HepG2 (cell line): Measurements from ENCODE around the gene GATD1. TPM values are rescaled to one million over a fixed set of nuclear protein-coding genes. Genes with fewer than 3 reads are reported as not detected.

Experiments
- CCAR2 ChIP-seq: fragments of 200-400 bp; formaldehyde crosslinking; optimal IDR thresholded peaks from 2 replicates; pipeline ENCODE3; 2018; ENCODE audit warnings: low read depth, mild to moderate bottlenecking, low read length, moderate library complexity
- CENPX ChIP-seq: sonication (generic); formaldehyde crosslinking; IDR thresholded peaks from 2 replicates; pipeline ENCODE4 v1.9.0; 2021; ENCODE audit warnings: mild to moderate bottlenecking, missing genetic modification reagents, moderate library complexity
- GATA4 ChIP-seq: sonication (generic); IDR thresholded peaks from 2 replicates; pipeline ENCODE4 v1.6.1; 2016; ENCODE audit warnings: antibody characterized with exemption, low read depth, borderline replicate concordance
- MED13 ChIP-seq: sonication (generic); formaldehyde crosslinking; IDR thresholded peaks from 2 replicates; pipeline ENCODE4 v1.5.0; 2020; ENCODE audit warnings: missing genetic modification reagents
- PRPF4 ChIP-seq: fragments of 200-400 bp; formaldehyde crosslinking; IDR thresholded peaks from 2 replicates; pipeline ENCODE4 v1.6.1; 2016; ENCODE audit warnings: low read length, low read depth; ENCODE audit not compliant: poor library complexity, severe bottlenecking
- SSRP1 ChIP-seq: IDR thresholded peaks from 2 replicates; pipeline ENCODE4 v1.6.1; 2016; ENCODE audit warnings: control low read depth
- ZBTB1 ChIP-seq: sonication (generic); formaldehyde crosslinking; IDR thresholded peaks from 2 replicates; pipeline ENCODE4 v1.4.0; 2020; ENCODE audit warnings: missing genetic modification reagents, borderline replicate concordance
- ZNF326 ChIP-seq: sonication (generic); formaldehyde crosslinking; IDR thresholded peaks from 2 replicates; pipeline ENCODE4 v1.4.0; 2020; ENCODE audit warnings: missing genetic modification reagents, borderline replicate concordance
- ZNF382 ChIP-seq: sonication (generic); formaldehyde crosslinking; IDR thresholded peaks from 2 replicates; pipeline ENCODE4 v1.5.0; 2020; ENCODE audit warnings: missing genetic modification reagents, mild to moderate bottlenecking, borderline replicate concordance
- ZNF484 ChIP-seq: sonication (generic); formaldehyde crosslinking; IDR thresholded peaks from 2 replicates; pipeline ENCODE4 v1.5.1; 2020; ENCODE audit warnings: mild to moderate bottlenecking, low read depth, missing genetic modification reagents, borderline replicate concordance
- ZNF619 ChIP-seq: sonication (generic); formaldehyde crosslinking; IDR thresholded peaks from 2 replicates; pipeline ENCODE4 v1.4.0; 2020; ENCODE audit warnings: mild to moderate bottlenecking, missing genetic modification reagents
- ZNF652 ChIP-seq: IDR thresholded peaks from 2 replicates; pipeline ENCODE4 v1.6.1; 2016; ENCODE audit warnings: low read depth, borderline replicate concordance
- ZNF772 ChIP-seq: sonication (generic); formaldehyde crosslinking; IDR thresholded peaks from 2 replicates; pipeline ENCODE4 v1.5.0; 2020; ENCODE audit warnings: mild to moderate bottlenecking, missing genetic modification reagents
- ZNF776 ChIP-seq: sonication (generic); formaldehyde crosslinking; IDR thresholded peaks from 2 replicates; pipeline ENCODE4 v1.4.0; 2020; ENCODE audit warnings: mild to moderate bottlenecking, missing genetic modification reagents
- ZNF83 ChIP-seq: sonication (generic); formaldehyde crosslinking; IDR thresholded peaks from 2 replicates; pipeline ENCODE4 v1.4.0; 2020; ENCODE audit warnings: missing genetic modification reagents, mild to moderate bottlenecking, borderline replicate concordance
- polyA plus RNA-seq, 8 experiments: library from polyadenylated mRNA; depleted of rRNA in 3 of 8; stranded (reverse) in 7 of 8; unstranded in 1 of 8; fragments of >200 nt; fragmentation: Illumina TruSeq in 4 of 8; extraction: Trizol in 4 of 8; gene quantifications; 2 replicates each; pipeline versions ENCODE4 v1.2.1 to v1.2.3, GENCODE V29; 2011 to 2016; ENCODE audit warnings: low read depth in 4 of 8, missing spikeins in 1 of 8, mixed read lengths in 1 of 8; ENCODE audit not compliant: insufficient read depth in 1 of 8
- total RNA-seq, 5 experiments: library from RNA; depleted of rRNA; stranded (reverse); fragments of >200 nt; fragmentation: Illumina TruSeq; extraction: Trizol; gene quantifications; 2 replicates each; pipeline ENCODE4 v1.2.3, GENCODE V29; 2016; ENCODE audit warnings: low read depth in 1 of 5
- TF ChIP-seq, protein P1 (sequence below): sonication (generic); formaldehyde crosslinking; IDR thresholded peaks from 2 replicates; pipeline ENCODE4 v1.5.0; 2020; ENCODE audit warnings: mild to moderate bottlenecking, missing genetic modification reagents
- TF ChIP-seq, protein P2 (sequence below): sonication (generic); formaldehyde crosslinking; IDR thresholded peaks from 2 replicates; pipeline ENCODE4 v1.5.1; 2020; ENCODE audit warnings: mild to moderate bottlenecking, missing genetic modification reagents, moderate library complexity
- TF ChIP-seq, protein P3 (sequence below): sonication (generic); formaldehyde crosslinking; IDR thresholded peaks from 2 replicates; pipeline ENCODE4 v1.4.0; 2020; ENCODE audit warnings: mild to moderate bottlenecking, missing genetic modification reagents, borderline replicate concordance
- TF ChIP-seq, protein P4 (sequence below): sonication (generic); formaldehyde crosslinking; IDR thresholded peaks from 2 replicates; pipeline ENCODE4 v1.8.1; 2023; ENCODE audit warnings: mild to moderate bottlenecking, missing genetic modification reagents

The GATD1 gene
- total and polyA plus RNA-seq, 2 of the 13 experiments (the other 11 are each of a cell fraction or from before 2014, with no cell fraction given) = 31.3 to 60.5 TPM

DNA sequence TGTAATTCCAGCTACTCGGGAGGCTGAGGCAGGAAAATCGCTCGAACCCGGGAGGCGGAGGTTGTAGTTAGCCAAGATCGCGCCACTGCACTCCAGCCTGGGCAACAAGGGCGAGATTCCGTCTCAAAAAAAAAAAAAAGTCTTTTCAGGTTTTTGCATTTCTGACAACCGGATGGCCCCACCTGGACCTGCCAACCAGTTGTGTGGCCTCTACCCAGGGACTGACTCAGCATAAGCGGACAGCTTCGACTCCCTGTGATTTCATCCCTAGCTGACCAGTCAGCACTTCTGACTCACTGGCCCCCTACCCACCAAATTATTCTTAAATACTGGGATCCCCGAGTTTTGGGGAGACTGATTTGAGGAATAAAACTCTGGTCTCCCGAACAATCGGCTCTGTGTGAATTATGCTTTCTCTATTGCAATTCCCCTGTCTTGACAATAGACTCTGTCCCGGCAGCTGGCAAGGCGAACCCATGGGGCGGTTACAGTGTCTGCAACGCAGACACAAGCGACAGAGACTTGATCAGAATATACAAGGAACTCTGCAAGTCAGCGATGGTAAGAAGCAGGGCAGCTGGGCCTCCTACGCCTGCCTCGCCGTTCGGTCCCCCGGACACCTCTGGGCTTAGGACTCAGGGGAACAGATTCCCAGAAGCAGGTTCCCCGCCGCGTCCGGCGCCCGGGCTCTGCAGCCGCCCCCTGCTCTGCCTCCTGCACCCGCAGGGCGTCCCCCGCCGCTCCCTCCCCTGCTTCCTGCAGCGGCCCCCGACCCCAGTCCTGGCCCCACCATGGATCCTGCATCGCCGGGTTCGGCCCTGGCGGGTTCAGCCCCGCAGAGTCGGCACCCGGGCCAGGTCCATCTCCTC lies 30.8 kb downstream of the GATD1 start (continued):
- TF ChIP-seq ZNF326 (CRISPR knock-in tag) (no peak), ZNF619 (CRISPR knock-in tag) (no peak), ZNF83 (no peak), PRPF4 (no peak), ZNF484 (CRISPR knock-in tag) (peak; percentile 84; the same call in 1 of the 2 replicates), MED13 (no peak; the same call in 1 of the 2 replicates), CCAR2 (no peak), ZNF776 (no peak), ZBTB1 (CRISPR knock-in tag) (no peak), SSRP1 (CRISPR knock-in tag) (no peak), ZNF652 (no peak), GATA4 (no peak), CENPX (CRISPR knock-in tag) (no peak), ZNF382 (CRISPR knock-in tag) (no peak), ZNF772 (CRISPR knock-in tag) (no peak)
- TF ChIP-seq, protein P1, sequence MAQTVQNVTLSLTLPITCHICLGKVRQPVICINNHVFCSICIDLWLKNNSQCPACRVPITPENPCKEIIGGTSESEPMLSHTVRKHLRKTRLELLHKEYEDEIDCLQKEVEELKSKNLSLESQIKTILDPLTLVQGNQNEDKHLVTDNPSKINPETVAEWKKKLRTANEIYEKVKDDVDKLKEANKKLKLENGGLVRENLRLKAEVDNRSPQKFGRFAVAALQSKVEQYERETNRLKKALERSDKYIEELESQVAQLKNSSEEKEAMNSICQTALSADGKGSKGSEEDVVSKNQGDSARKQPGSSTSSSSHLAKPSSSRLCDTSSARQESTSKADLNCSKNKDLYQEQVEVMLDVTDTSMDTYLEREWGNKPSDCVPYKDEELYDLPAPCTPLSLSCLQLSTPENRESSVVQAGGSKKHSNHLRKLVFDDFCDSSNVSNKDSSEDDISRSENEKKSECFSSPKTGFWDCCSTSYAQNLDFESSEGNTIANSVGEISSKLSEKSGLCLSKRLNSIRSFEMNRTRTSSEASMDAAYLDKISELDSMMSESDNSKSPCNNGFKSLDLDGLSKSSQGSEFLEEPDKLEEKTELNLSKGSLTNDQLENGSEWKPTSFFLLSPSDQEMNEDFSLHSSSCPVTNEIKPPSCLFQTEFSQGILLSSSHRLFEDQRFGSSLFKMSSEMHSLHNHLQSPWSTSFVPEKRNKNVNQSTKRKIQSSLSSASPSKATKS (CRISPR knock-in tag) = no peak
- TF ChIP-seq, protein P2, sequence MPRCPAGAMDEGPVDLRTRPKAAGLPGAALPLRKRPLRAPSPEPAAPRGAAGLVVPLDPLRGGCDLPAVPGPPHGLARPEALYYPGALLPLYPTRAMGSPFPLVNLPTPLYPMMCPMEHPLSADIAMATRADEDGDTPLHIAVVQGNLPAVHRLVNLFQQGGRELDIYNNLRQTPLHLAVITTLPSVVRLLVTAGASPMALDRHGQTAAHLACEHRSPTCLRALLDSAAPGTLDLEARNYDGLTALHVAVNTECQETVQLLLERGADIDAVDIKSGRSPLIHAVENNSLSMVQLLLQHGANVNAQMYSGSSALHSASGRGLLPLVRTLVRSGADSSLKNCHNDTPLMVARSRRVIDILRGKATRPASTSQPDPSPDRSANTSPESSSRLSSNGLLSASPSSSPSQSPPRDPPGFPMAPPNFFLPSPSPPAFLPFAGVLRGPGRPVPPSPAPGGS (CRISPR knock-in tag) = no peak
- TF ChIP-seq, protein P3, sequence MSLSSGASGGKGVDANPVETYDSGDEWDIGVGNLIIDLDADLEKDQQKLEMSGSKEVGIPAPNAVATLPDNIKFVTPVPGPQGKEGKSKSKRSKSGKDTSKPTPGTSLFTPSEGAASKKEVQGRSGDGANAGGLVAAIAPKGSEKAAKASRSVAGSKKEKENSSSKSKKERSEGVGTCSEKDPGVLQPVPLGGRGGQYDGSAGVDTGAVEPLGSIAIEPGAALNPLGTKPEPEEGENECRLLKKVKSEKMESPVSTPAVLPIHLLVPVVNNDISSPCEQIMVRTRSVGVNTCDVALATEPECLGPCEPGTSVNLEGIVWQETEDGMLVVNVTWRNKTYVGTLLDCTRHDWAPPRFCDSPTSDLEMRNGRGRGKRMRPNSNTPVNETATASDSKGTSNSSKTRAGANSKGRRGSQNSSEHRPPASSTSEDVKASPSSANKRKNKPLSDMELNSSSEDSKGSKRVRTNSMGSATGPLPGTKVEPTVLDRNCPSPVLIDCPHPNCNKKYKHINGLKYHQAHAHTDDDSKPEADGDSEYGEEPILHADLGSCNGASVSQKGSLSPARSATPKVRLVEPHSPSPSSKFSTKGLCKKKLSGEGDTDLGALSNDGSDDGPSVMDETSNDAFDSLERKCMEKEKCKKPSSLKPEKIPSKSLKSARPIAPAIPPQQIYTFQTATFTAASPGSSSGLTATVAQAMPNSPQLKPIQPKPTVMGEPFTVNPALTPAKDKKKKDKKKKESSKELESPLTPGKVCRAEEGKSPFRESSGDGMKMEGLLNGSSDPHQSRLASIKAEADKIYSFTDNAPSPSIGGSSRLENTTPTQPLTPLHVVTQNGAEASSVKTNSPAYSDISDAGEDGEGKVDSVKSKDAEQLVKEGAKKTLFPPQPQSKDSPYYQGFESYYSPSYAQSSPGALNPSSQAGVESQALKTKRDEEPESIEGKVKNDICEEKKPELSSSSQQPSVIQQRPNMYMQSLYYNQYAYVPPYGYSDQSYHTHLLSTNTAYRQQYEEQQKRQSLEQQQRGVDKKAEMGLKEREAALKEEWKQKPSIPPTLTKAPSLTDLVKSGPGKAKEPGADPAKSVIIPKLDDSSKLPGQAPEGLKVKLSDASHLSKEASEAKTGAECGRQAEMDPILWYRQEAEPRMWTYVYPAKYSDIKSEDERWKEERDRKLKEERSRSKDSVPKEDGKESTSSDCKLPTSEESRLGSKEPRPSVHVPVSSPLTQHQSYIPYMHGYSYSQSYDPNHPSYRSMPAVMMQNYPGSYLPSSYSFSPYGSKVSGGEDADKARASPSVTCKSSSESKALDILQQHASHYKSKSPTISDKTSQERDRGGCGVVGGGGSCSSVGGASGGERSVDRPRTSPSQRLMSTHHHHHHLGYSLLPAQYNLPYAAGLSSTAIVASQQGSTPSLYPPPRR (CRISPR knock-in tag) = no peak
- TF ChIP-seq, protein P4, sequence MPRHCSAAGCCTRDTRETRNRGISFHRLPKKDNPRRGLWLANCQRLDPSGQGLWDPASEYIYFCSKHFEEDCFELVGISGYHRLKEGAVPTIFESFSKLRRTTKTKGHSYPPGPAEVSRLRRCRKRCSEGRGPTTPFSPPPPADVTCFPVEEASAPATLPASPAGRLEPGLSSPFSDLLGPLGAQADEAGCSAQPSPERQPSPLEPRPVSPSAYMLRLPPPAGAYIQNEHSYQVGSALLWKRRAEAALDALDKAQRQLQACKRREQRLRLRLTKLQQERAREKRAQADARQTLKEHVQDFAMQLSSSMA (CRISPR knock-in tag) = peak; percentile 12; the same call in 1 of the 2 replicates
